Panc1 (cell line): ENCODE measurements around the gene DYNC1I1. TPM values are rescaled to one million over a fixed set of nuclear protein-coding genes. Genes with fewer than 3 reads are reported as not detected.

ENCODE experiments used
- ATAC-seq: fragments of 200-7000 bp; cut with Tn5 transposase; 2 replicates; pipeline ENCODE4 v1.9.1; 2020; ENCODE audit warnings: mild to moderate bottlenecking, moderate library complexity
- BruUV-seq: library from RNA; stranded (reverse); fragments of 400-500 nt; replicated peaks from 2 replicates; lab custom pipeline; 2021; lab: Mats Ljungman, UMichigan
- CTCF ChIA-PET: fragments of 300-600 bp; sonication (Branson Sonifier 250); formaldehyde crosslinking; loops from one replicate; lab custom pipeline; 2022; ENCODE audit warnings: antibody characterized with exemption; lab: Charles Lee
- POLR2A ChIA-PET: fragments of 300-600 bp; sonication (Branson Sonifier 250); formaldehyde crosslinking; loops from one replicate; lab custom pipeline; 2022; ENCODE audit warnings: antibody characterized with exemption; lab: Charles Lee
- DNase-seq: peaks from one replicate; pipeline ENCODE4 v3.0.0-alpha.2; 2010; ENCODE audit warnings: low read depth, low spot score
- H3K27ac ChIP-seq: 2 replicates; pipeline ENCODE4 v1.5.1; 2011; ENCODE audit warnings: mild to moderate bottlenecking, low read length, inconsistent platforms
- H3K27me3 ChIP-seq: fragments of 200-500 bp; sonication (Bioruptor generic); 2 replicates; pipeline ENCODE4 v1.6.0; 2014; ENCODE audit warnings: low read length, inconsistent platforms; ENCODE audit not compliant: control insufficient read depth, insufficient read depth
- H3K36me3 ChIP-seq: fragments of 200-500 bp; sonication (Bioruptor generic); 2 replicates; pipeline ENCODE4 v1.5.1; 2014; ENCODE audit warnings: inconsistent platforms, mild to moderate bottlenecking, low read length, moderate library complexity; ENCODE audit not compliant: control insufficient read depth, insufficient read depth
- H3K4me1 ChIP-seq: 2 replicates; pipeline ENCODE4 v1.5.1; 2011; ENCODE audit warnings: inconsistent platforms, mild to moderate bottlenecking, low read length, moderate library complexity; ENCODE audit not compliant: control insufficient read depth, insufficient read depth
- H3K4me3 ChIP-seq, 2 experiments: 2 replicates each; pipeline ENCODE4 v1.5.1; 2011 to 2012; ENCODE audit warnings: low read depth in 2 of 2, low read length in 2 of 2, mild to moderate bottlenecking in 2 of 2, inconsistent platforms in 1 of 2, moderate library complexity in 1 of 2
- H3K9me3 ChIP-seq: fragments of 200-500 bp; sonication (Bioruptor generic); 2 replicates; pipeline ENCODE4 v1.5.1; 2014; ENCODE audit warnings: low read depth, mild to moderate bottlenecking, inconsistent platforms, low read length, moderate library complexity; ENCODE audit not compliant: control insufficient read depth, insufficient read depth
- CTCF ChIP-seq: fragments of 450-650 bp; IDR thresholded peaks from 2 replicates; pipeline ENCODE4 v1.5.1; 2017; ENCODE audit warnings: mild to moderate bottlenecking
- POLR2AphosphoS5 ChIP-seq: IDR thresholded peaks from 2 replicates; pipeline ENCODE4 v1.6.1; 2012; ENCODE audit warnings: mild to moderate bottlenecking, low read depth, low read length, moderate library complexity
- REST ChIP-seq, 2 experiments: IDR thresholded peaks; 2 replicates each; pipeline ENCODE4 v1.6.1; 2011 to 2012; ENCODE audit warnings: low read depth in 2 of 2, control low read depth in 1 of 2, low read length in 1 of 2, mild to moderate bottlenecking in 1 of 2, moderate library complexity in 1 of 2; ENCODE audit not compliant: insufficient read depth in 1 of 2
- SIN3A ChIP-seq: IDR thresholded peaks from 2 replicates; pipeline ENCODE4 v1.6.1; 2012; ENCODE audit warnings: low read depth, mild to moderate bottlenecking, low read length, moderate library complexity, borderline replicate concordance; ENCODE audit not compliant: insufficient read depth
- TCF7L2 ChIP-seq: IDR thresholded peaks from 2 replicates; pipeline ENCODE4 v1.6.1; 2011; ENCODE audit warnings: mild to moderate bottlenecking, low read depth, low read length, inconsistent platforms
- in situ Hi-C: cut with HindIII; loops from 2 replicates; pipeline ENCODE4 v1.10.0; 2016; ENCODE audit warnings: low sequenced_read_pairs, low pct_unique_long_range_greater_than_20kb
- intact Hi-C: fragments of 100-400 bp; cut with micrococcal nuclease; formaldehyde crosslinking; loops from one replicate; pipeline ENCODE4 v1.10.0; 2022; ENCODE audit not compliant: unreplicated experiment
- total RNA-seq: library from RNA; stranded (reverse); gene quantifications from one replicate; pipeline ENCODE4 v1.2.1, GENCODE V29; 2021; ENCODE audit not compliant: unreplicated experiment

The DYNC1I1 gene
- total RNA-seq, 1 experiment from 2014 or later, result 0.13 TPM

GRCh38 chr7:95977994-95978393, 205.6 kb downstream of the DYNC1I1 start:
- in situ Hi-C loops, result no loop called here
- BruUV-seq, result no TSS peak
- intact Hi-C loops, result no loop called here

GRCh38 chr7:95980167-95980566, 207.8 kb downstream of the DYNC1I1 start:
- CTCF ChIA-PET, result interaction anchor here (0.7 kb wide), 1 partner anchor 291 kb away, joined by 13 read pairs; no protein-coding TSS in a partner anchor
- H3K9me3 ChIP-seq, result no peaks in the 10 kb centered on the region
- ATAC-seq (no peak), DNase-seq (no peak)
- no peak overlapping the region for H3K4me3 ChIP-seq
- no peak for TF ChIP-seq SIN3A
- TF ChIP-seq POLR2AphosphoS5, result no peak
- TF ChIP-seq CTCF, result no peak
- TF ChIP-seq TCF7L2, result no peak
- no peak for TF ChIP-seq REST (IDR thresholded peaks at IDR 0.05; ENCODE audit: insufficient read depth in 1 of 2, low read depth in 2 of 2, low read length in 1 of 2)
- H3K4me1 ChIP-seq, result no peaks in the 10 kb centered on the region
- POLR2A ChIA-PET, result no interaction called here
- in situ Hi-C loops (no loop called here), intact Hi-C loops (no loop called here)
- BruUV-seq, result no TSS peak
- peaks cover 3% of the 10 kb centered on the region; the same call in 1 of the 2 replicates for H3K27me3 ChIP-seq
- no peaks in the 10 kb centered on the region for H3K36me3 ChIP-seq
- no peak overlapping the region for H3K27ac ChIP-seq

More at GRCh38 chr7:95977994-95978393, 205.6 kb downstream of the DYNC1I1 start:
- no peak overlapping the region for H3K4me3 ChIP-seq
- no peaks in the 10 kb centered on the region for H3K9me3 ChIP-seq
- H3K36me3 ChIP-seq, result no peaks in the 10 kb centered on the region
- DNase-seq, result no peak
- no peaks in the 10 kb centered on the region; the same call in 1 of the 2 replicates for H3K27me3 ChIP-seq
- H3K27ac ChIP-seq, result no peak overlapping the region
- TF ChIP-seq TCF7L2, result no peak
- no peak for TF ChIP-seq CTCF
- TF ChIP-seq POLR2AphosphoS5, result no peak
- TF ChIP-seq SIN3A, result no peak
- no peak for TF ChIP-seq REST (IDR thresholded peaks at IDR 0.05; ENCODE audit: insufficient read depth in 1 of 2, low read depth in 2 of 2, low read length in 1 of 2)
- no peak for ATAC-seq
- POLR2A ChIA-PET, result no interaction called here
- CTCF ChIA-PET, result no interaction called here
- H3K4me1 ChIP-seq, result no peaks in the 10 kb centered on the region
